Astrocyte (in vitro differentiated cells and primary cell): ENCODE data around the gene DDX39A. TPM values are rescaled to one million over a fixed set of nuclear protein-coding genes. Genes with fewer than 3 reads are reported as not detected.

Source experiments
- DNase-seq: peaks from one replicate; pipeline ENCODE4 v3.0.0-alpha.2; 2010; ENCODE audit warnings: low read depth
- FAIRE-seq: peaks from 2 replicates; lab custom pipeline; 2011; peaks lifted over from hg19 to GRCh38; lab: Jason Lieb, UNC
- H2AFZ ChIP-seq: 2 replicates; pipeline ENCODE4 v1.6.0; 2012; ENCODE audit warnings: low read depth, low read length, inconsistent platforms
- H3K27ac ChIP-seq: 2 replicates; pipeline ENCODE4 v1.5.1; 2011; ENCODE audit warnings: low read depth, low read length, inconsistent platforms
- H3K27me3 ChIP-seq: 2 replicates; pipeline ENCODE4 v1.6.0; 2011; ENCODE audit warnings: low read length, inconsistent platforms; ENCODE audit not compliant: insufficient read depth
- H3K36me3 ChIP-seq: 2 replicates; pipeline ENCODE4 v1.5.1; 2011; ENCODE audit warnings: low read length, inconsistent platforms; ENCODE audit not compliant: insufficient read depth
- H3K4me1 ChIP-seq: 2 replicates; pipeline ENCODE4 v1.5.1; 2011; ENCODE audit warnings: low read length, inconsistent platforms; ENCODE audit not compliant: insufficient read depth
- H3K4me2 ChIP-seq: 2 replicates; pipeline ENCODE4 v1.6.0; 2012; ENCODE audit warnings: low read length, inconsistent platforms
- H3K4me3 ChIP-seq: 2 replicates; pipeline ENCODE4 v1.5.1; 2011; ENCODE audit warnings: low read depth, mild to moderate bottlenecking, low read length, inconsistent platforms; ENCODE audit not compliant: insufficient read depth
- H3K79me2 ChIP-seq: 2 replicates; pipeline ENCODE4 v1.6.0; 2012; ENCODE audit warnings: mild to moderate bottlenecking, low read length, inconsistent platforms; ENCODE audit not compliant: insufficient read depth
- H3K9ac ChIP-seq: 2 replicates; pipeline ENCODE4 v1.6.0; 2012; ENCODE audit warnings: mild to moderate bottlenecking, low read length, inconsistent platforms
- H3K9me3 ChIP-seq: 2 replicates; pipeline ENCODE4 v1.5.1; 2012; ENCODE audit warnings: low read depth, mild to moderate bottlenecking, low read length, inconsistent platforms; ENCODE audit not compliant: insufficient read depth
- H4K20me1 ChIP-seq: 2 replicates; pipeline ENCODE4 v1.6.0; 2012; ENCODE audit warnings: low read length, inconsistent platforms; ENCODE audit not compliant: insufficient read depth
- H3K27ac Mint-ChIP-seq: one replicate; pipeline ENCODE4 v1.8.0; 2021; ENCODE audit warnings: mild to moderate bottlenecking, mixed read lengths; ENCODE audit not compliant: unreplicated experiment
- H3K27me3 Mint-ChIP-seq: one replicate; pipeline ENCODE4 v1.8.0; 2021; ENCODE audit warnings: low read depth, mixed read lengths; ENCODE audit not compliant: unreplicated experiment
- H3K36me3 Mint-ChIP-seq: one replicate; pipeline ENCODE4 v1.8.0; 2021; ENCODE audit warnings: low read depth, mixed read lengths; ENCODE audit not compliant: unreplicated experiment
- H3K4me1 Mint-ChIP-seq: one replicate; pipeline ENCODE4 v1.8.0; 2021; ENCODE audit warnings: low read depth, mixed read lengths; ENCODE audit not compliant: unreplicated experiment
- H3K4me3 Mint-ChIP-seq: one replicate; pipeline ENCODE4 v1.8.0; 2021; ENCODE audit warnings: mild to moderate bottlenecking, moderate library complexity, mixed read lengths; ENCODE audit not compliant: unreplicated experiment
- H3K9me3 Mint-ChIP-seq: one replicate; pipeline ENCODE4 v1.8.0; 2021; ENCODE audit warnings: mild to moderate bottlenecking, mixed read lengths; ENCODE audit not compliant: unreplicated experiment
- CTCF ChIP-seq: IDR thresholded peaks from 2 replicates; pipeline ENCODE4 v1.5.1; 2011; ENCODE audit warnings: low read depth, mild to moderate bottlenecking, inconsistent platforms, low read length, moderate library complexity; ENCODE audit not compliant: insufficient read depth
- EZH2 ChIP-seq: IDR thresholded peaks from 2 replicates; pipeline ENCODE4 v1.6.1; 2012; ENCODE audit warnings: mild to moderate bottlenecking, low read length, inconsistent platforms; ENCODE audit not compliant: insufficient read depth
- total RNA-seq: library from RNA; stranded (reverse); gene quantifications from 2 replicates; pipeline ENCODE4 v1.2.1, GENCODE V29; 2021

DDX39A gene
- total RNA-seq, 1 donor from 2014 or later: 54.9 TPM

DNA sequence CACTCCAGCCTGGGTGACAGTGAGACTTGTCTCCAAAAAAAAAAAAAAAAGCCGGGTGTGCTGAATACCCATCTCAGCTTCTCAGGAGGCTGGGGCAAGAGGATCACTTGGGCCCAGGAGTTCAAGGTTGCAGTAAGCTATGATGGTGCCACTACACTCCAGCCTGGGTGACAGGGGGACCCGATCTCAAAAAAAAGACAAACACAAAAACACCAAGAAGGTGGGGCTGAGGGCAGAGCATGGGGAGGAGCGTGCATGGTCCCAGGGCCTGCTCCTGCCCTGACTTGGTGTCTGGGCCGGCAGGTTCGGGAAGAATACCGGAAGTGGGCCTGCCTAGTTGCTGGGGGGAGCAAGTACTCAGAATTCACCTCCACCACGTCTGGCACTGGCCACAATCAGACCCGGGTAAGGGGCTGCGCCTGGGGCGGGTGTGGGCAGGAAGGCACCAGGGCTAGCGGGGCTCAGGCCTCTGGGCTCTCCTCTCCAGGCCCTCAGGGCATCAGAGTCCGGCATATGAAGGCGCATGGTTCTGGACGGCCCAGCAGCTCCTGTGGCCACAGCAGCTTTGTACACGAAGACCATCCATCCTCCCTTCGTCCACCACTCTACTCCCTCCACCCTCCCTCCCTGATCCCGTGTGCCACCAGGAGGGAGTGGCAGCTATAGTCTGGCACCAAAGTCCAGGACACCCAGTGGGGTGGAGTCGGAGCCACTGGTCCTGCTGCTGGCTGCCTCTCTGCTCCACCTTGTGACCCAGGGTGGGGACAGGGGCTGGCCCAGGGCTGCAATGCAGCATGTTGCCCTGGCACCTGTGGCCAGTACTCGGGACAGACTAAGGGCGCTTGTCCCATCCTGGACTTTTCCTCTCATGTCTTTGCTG, 11.3 kb downstream of the DDX39A start:
- no peaks in the 10 kb centered on the region for H3K27me3 Mint-ChIP-seq
- H3K4me1 ChIP-seq: no peaks in the 10 kb centered on the region
- H2AFZ ChIP-seq: no peak overlapping the region
- H3K79me2 ChIP-seq: peaks cover 33% of the 10 kb centered on the region
- H3K27me3 ChIP-seq: no peaks in the 10 kb centered on the region
- peaks cover 40% of the 10 kb centered on the region for H3K36me3 ChIP-seq
- no peak for DNase-seq
- no peak overlapping the region for H3K4me2 ChIP-seq
- no peaks in the 10 kb centered on the region for H3K4me1 Mint-ChIP-seq
- H3K4me3 ChIP-seq: no peak overlapping the region
- TF ChIP-seq EZH2 (no peak), CTCF (no peak)
- H3K9ac ChIP-seq: no peak overlapping the region
- peaks cover 62% of the 10 kb centered on the region for H4K20me1 ChIP-seq
- no peaks in the 10 kb centered on the region for H3K9me3 Mint-ChIP-seq
- no peak overlapping the region for H3K27ac Mint-ChIP-seq
- peaks cover 6% of the 10 kb centered on the region for H3K36me3 Mint-ChIP-seq
- H3K9me3 ChIP-seq: no peaks in the 10 kb centered on the region
- no peak for FAIRE-seq
- H3K27ac ChIP-seq: no peak overlapping the region
- no peak overlapping the region for H3K4me3 Mint-ChIP-seq

DNA sequence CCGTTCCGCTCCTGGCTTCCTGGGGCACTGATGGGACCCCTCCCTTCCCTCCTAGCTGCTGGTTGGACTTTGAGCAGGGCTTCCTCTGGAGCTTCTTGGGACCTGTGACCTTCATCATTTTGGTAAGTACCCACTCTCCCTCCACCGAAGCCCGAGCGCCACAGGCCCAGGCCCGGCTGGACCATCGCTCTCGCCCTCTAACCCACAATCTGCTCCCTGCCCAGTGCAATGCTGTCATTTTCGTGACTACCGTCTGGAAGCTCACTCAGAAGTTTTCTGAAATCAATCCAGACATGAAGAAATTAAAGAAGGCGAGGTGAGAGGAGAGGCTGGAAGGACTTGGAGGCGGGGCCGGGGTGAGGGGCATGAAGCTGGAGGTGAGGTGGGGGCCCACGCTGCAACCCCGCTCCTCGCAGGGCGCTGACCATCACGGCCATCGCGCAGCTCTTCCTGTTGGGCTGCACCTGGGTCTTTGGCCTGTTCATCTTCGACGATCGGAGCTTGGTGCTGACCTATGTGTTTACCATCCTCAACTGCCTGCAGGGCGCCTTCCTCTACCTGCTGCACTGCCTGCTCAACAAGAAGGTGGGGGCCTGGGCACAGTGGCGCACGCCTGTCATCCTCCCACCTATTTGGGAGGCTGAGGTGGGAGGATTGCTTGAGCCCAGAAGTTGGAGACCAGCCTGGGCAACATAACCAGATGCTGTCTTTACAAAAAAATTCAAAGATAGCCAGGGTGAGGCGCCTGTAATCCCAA, 12.3 kb downstream of the DDX39A start:
- peaks cover 33% of the 10 kb centered on the region for H3K36me3 ChIP-seq
- no peak for DNase-seq
- peak overlapping the region; percentile 67 for H3K4me3 Mint-ChIP-seq
- H4K20me1 ChIP-seq: peaks cover 52% of the 10 kb centered on the region
- H3K4me2 ChIP-seq: peak overlapping the region; percentile 22
- H3K27ac ChIP-seq: no peak overlapping the region
- H3K27ac Mint-ChIP-seq: peak overlapping the region; percentile 18
- H3K4me1 Mint-ChIP-seq: no peaks in the 10 kb centered on the region
- peaks cover 3% of the 10 kb centered on the region for H3K36me3 Mint-ChIP-seq
- H3K27me3 ChIP-seq: no peaks in the 10 kb centered on the region
- no peak overlapping the region for H3K9ac ChIP-seq
- no peak for FAIRE-seq
- H3K4me3 ChIP-seq: no peak overlapping the region
- H3K9me3 ChIP-seq: no peaks in the 10 kb centered on the region
- no peaks in the 10 kb centered on the region for H3K27me3 Mint-ChIP-seq
- no peaks in the 10 kb centered on the region for H3K4me1 ChIP-seq
- no peaks in the 10 kb centered on the region for H3K9me3 Mint-ChIP-seq
- TF ChIP-seq CTCF: no peak
- no peak overlapping the region for H2AFZ ChIP-seq
- H3K79me2 ChIP-seq: peaks cover 23% of the 10 kb centered on the region
